Transverse colon (tissue), 4 donors: Measurements from ENCODE around the gene CAPN13. TPM values are rescaled to one million over a fixed set of nuclear protein-coding genes. Genes with fewer than 3 reads are reported as not detected.

ENCODE experiments used
- DNase-seq: peaks from one replicate; pipeline ENCODE4 v3.0.0-alpha.2; 2019
- H3K27ac ChIP-seq, 4 donors: fragments of 200-600 bp; sonication (generic); 2 replicates each; pipeline ENCODE4 v1.5.1; 2016 to 2018; ENCODE audit warnings: inconsistent platforms in 4 of 4
- H3K27me3 ChIP-seq: fragments of 200-600 bp; sonication (generic); 2 replicates; pipeline ENCODE4 v1.5.1; 2017; ENCODE audit warnings: inconsistent platforms
- H3K36me3 ChIP-seq, 4 donors: fragments of 200-600 bp; sonication (generic); 2 replicates each; pipeline ENCODE4 v1.5.1; 2017 to 2019; ENCODE audit warnings: inconsistent platforms in 4 of 4
- H3K4me1 ChIP-seq, 4 donors: fragments of 200-600 bp; sonication (generic); 2 replicates each; pipeline ENCODE4 v1.5.1; 2017 to 2020; ENCODE audit warnings: inconsistent platforms in 4 of 4
- H3K4me3 ChIP-seq, 4 donors: fragments of 200-600 bp; sonication (generic); 1 replicate in 1 of 4; 2 replicates in 3 of 4; pipeline versions ENCODE4 v1.5.1 to v1.6.1; 2017 to 2019; ENCODE audit warnings: inconsistent platforms in 4 of 4
- H3K9me3 ChIP-seq, 2 donors: fragments of 200-600 bp; sonication (generic); 2 replicates each; pipeline ENCODE4 v1.5.1; 2017 to 2019; ENCODE audit warnings: inconsistent platforms in 2 of 2
- EP300 ChIP-seq: sonication (generic); formaldehyde crosslinking; IDR thresholded peaks from one replicate; pipeline ENCODE4 v1.6.1; 2017; ENCODE audit warnings: antibody characterized with exemption, low read depth
- POLR2A ChIP-seq: fragments of 450-650 bp; IDR thresholded peaks from one replicate; pipeline ENCODE4 v1.6.1; 2016; ENCODE audit warnings: antibody characterized with exemption, mild to moderate bottlenecking, moderate library complexity
- POLR2AphosphoS5 ChIP-seq, 3 donors: sonication (generic); formaldehyde crosslinking; IDR thresholded peaks; one replicate each; pipeline ENCODE4 v1.6.1; 2016; ENCODE audit warnings: antibody characterized with exemption in 3 of 3
- WGBS, 2 donors: methylation state at CpG; one replicate each; pipeline ENCODE4 v1.1.5; 2018; ENCODE audit warnings: low coverage in 1 of 2; 5-methylcytosine and 5-hydroxymethylcytosine counted together
- in situ Hi-C, 4 donors: fragments of 200-750 bp; cut with MboI; loops; one replicate each; pipeline versions ENCODE4 v1.15.0 to v1.15.1; 2017; ENCODE audit warnings: low sequenced_read_pairs in 3 of 4, low pct_ligation_motif_present in 1 of 4, low pct_unique_long_range_greater_than_20kb in 1 of 4
- intact Hi-C: fragments of 100-400 bp; cut with DNase I; formaldehyde crosslinking; loops from one replicate; pipeline ENCODE4 v1.15.1; 2023; ENCODE audit warnings: low total_unique reads
- total RNA-seq, 4 donors: library from RNA; depleted of rRNA; stranded (reverse); fragments of >200 nt; gene quantifications; one replicate each; pipeline ENCODE4 v1.1.0, GENCODE V29; 2016
- TF ChIP-seq, protein P1 (sequence below), 5 experiments: fragments of 200-600 bp in 3 of 5; fragments of 450-650 bp in 2 of 5; sonication (generic) in 3 of 5; IDR thresholded peaks; 1 replicate in 2 of 5; 2 replicates in 3 of 5; pipeline ENCODE4 v1.5.1; 2016 to 2017; ENCODE audit warnings: antibody characterized with exemption in 5 of 5, inconsistent platforms in 3 of 5, mild to moderate bottlenecking in 2 of 5, moderate library complexity in 1 of 5

The CAPN13 gene
- total RNA-seq, 4 donors from 2014 or later, result 24.3 to 83.3 (median 52.3) TPM

DNA sequence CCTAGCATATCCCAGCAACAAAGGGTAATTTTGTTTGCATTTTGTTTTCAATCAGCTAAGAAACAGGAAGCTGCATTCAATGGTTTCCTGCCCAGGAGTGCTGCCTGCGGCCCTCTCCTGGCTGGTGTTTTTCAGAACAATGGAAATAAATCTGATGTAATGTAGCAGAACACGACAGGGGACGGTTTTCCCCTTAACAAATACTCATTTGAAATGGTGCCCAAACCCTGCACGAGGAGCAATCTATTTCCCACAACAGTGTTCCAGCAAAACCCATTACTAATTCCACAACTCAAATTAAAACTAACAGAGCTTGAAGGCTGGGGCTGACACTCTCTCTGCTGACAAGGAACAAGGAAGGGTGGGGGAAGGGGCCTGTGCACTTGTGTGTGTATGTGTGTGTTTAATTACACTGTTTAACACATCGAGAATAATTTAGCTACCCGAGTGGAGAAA lies 8.7 kb downstream of the CAPN13 start:
- Histone ChIP-seq H3K4me3 (no peak overlapping the region), H3K36me3 (no peaks in the 10 kb centered on the region), H3K4me1 (peaks cover 0 to 25% (median 2%) of the 10 kb centered on the region in 4 donors), H3K27me3 (no peaks in the 10 kb centered on the region), H3K9me3 (no peaks in the 10 kb centered on the region), H3K27ac (no peak overlapping the region)
- in situ Hi-C loops (no loop called here), intact Hi-C loops (no loop called here)
- DNase-seq, result no peak
- 22 to 31% methylated on average over 3 to 6 of the region's 6 CpGs for WGBS, 2 donors
- TF ChIP-seq POLR2AphosphoS5 (IDR thresholded peaks at IDR 0.05), result no peak
- TF ChIP-seq, protein P1, sequence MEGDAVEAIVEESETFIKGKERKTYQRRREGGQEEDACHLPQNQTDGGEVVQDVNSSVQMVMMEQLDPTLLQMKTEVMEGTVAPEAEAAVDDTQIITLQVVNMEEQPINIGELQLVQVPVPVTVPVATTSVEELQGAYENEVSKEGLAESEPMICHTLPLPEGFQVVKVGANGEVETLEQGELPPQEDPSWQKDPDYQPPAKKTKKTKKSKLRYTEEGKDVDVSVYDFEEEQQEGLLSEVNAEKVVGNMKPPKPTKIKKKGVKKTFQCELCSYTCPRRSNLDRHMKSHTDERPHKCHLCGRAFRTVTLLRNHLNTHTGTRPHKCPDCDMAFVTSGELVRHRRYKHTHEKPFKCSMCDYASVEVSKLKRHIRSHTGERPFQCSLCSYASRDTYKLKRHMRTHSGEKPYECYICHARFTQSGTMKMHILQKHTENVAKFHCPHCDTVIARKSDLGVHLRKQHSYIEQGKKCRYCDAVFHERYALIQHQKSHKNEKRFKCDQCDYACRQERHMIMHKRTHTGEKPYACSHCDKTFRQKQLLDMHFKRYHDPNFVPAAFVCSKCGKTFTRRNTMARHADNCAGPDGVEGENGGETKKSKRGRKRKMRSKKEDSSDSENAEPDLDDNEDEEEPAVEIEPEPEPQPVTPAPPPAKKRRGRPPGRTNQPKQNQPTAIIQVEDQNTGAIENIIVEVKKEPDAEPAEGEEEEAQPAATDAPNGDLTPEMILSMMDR (IDR thresholded peaks at IDR 0.05), result no peak
- no peak for TF ChIP-seq POLR2A
- no peak for TF ChIP-seq EP300

- Histone ChIP-seq H3K9me3 (no peaks in the 10 kb centered on the region), H3K36me3 (no peaks in the 10 kb centered on the region), H3K4me3 (no peak overlapping the region), H3K27ac (no peak overlapping the region), H3K4me1 (peaks cover 0 to 25% (median 2%) of the 10 kb centered on the region in 4 donors), H3K27me3 (no peaks in the 10 kb centered on the region)
- 68 to 76% methylated on average over 4 to 8 of the region's 8 CpGs for WGBS, 2 donors
- TF ChIP-seq, protein P1 (IDR thresholded peaks at IDR 0.05), result no peak
- TF ChIP-seq EP300 (no peak), POLR2A (no peak), POLR2AphosphoS5 (IDR thresholded peaks at IDR 0.05) (no peak)
- intact Hi-C loops (no loop called here), in situ Hi-C loops (no loop called here)
- no peak for DNase-seq
Measured at GRCh38 chr2:30797381-30798015, 9.7 kb downstream of the CAPN13 start.

- H3K4me3 ChIP-seq, result no peak overlapping the region
- H3K9me3 ChIP-seq, result no peaks in the 10 kb centered on the region
- peaks cover 0 to 25% (median 2%) of the 10 kb centered on the region in 4 donors for H3K4me1 ChIP-seq
- H3K27me3 ChIP-seq, result no peaks in the 10 kb centered on the region
- in situ Hi-C loops, result no loop called here
- H3K36me3 ChIP-seq, result no peaks in the 10 kb centered on the region
- no peak overlapping the region for H3K27ac ChIP-seq
- DNase-seq, result no peak
- no peak for TF ChIP-seq POLR2A
- TF ChIP-seq, protein P1 (IDR thresholded peaks at IDR 0.05), result no peak
- 70 to 80% methylated on average over 1 to 4 of the region's 4 CpGs for WGBS, 2 donors
- intact Hi-C loops, result no loop called here
Measured at GRCh38 chr2:30796699-30797098, 10.5 kb downstream of the CAPN13 start.

DNA sequence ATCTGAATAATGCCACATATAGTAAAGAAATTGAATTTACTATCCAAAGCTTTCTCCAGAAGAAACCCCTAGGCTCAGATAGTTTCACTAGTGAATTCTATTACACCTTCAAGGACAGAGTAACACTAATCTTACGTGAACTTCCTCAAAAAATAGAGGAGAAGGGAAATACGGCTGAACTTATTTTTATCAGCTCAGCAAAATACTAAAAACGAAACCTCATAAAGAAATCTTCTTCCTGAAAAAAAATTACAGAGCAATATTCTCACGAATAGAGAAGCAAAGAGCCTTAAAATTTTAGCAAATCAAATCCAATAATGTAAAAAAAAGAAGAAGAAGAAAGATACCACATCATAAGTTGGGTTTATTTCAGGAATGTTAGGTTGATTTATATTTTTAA lies 14.7 kb downstream of the CAPN13 start:
- no peak for DNase-seq
- no peaks in the 10 kb centered on the region for H3K36me3 ChIP-seq
- TF ChIP-seq, protein P1 (IDR thresholded peaks at IDR 0.05), result no peak
- H3K4me3 ChIP-seq, result no peak overlapping the region
- no peak overlapping the region for H3K27ac ChIP-seq
- no peaks in the 10 kb centered on the region for H3K27me3 ChIP-seq
- peaks cover 0 to 20% (median 3%) of the 10 kb centered on the region in 4 donors for H3K4me1 ChIP-seq
- no peaks in the 10 kb centered on the region for H3K9me3 ChIP-seq
- WGBS, 2 donors, result 60 to 67% methylated on average over 4 of the region's 4 CpGs
- intact Hi-C loops (no loop called here), in situ Hi-C loops (no loop called here)
